Measurements from ENCODE around the gene IL34. TPM values are rescaled to one million over a fixed set of nuclear protein-coding genes. Genes with fewer than 3 reads are reported as not detected.

IL34 gene
- total RNA-seq, 1 donor from 2014 or later, result 6.1 TPM

GRCh38 chr16:70675851-70676513, 29.6 kb downstream of the IL34 start:
- Histone ChIP-seq H3K4me1 (peaks cover 9% of the 10 kb centered on the region), H3K4me3 (no peak overlapping the region), H3K27ac (no peak overlapping the region), H3K9me3 (no peaks in the 10 kb centered on the region), H3K36me3 (peaks cover 0 to 86% of the 10 kb centered on the region in 2 donors), H3K27me3 (no peaks in the 10 kb centered on the region)
- DNase-seq (ENCODE audit: extremely low spot score in 2 of 2), result no peak
- TF ChIP-seq CTCF (IDR thresholded peaks at IDR 0.05) (no peak), POLR2AphosphoS5 (IDR thresholded peaks at IDR 0.05; ENCODE audit: insufficient read depth in 1 of 2, low read depth in 1 of 2) (no peak), POLR2A (IDR thresholded peaks at IDR 0.05) (no peak)
- intact Hi-C loops (cut with DNase I), result loop anchor here (5.0 kb wide), 1 partner anchor 96 kb away; no protein-coding TSS in a partner anchor

DNA sequence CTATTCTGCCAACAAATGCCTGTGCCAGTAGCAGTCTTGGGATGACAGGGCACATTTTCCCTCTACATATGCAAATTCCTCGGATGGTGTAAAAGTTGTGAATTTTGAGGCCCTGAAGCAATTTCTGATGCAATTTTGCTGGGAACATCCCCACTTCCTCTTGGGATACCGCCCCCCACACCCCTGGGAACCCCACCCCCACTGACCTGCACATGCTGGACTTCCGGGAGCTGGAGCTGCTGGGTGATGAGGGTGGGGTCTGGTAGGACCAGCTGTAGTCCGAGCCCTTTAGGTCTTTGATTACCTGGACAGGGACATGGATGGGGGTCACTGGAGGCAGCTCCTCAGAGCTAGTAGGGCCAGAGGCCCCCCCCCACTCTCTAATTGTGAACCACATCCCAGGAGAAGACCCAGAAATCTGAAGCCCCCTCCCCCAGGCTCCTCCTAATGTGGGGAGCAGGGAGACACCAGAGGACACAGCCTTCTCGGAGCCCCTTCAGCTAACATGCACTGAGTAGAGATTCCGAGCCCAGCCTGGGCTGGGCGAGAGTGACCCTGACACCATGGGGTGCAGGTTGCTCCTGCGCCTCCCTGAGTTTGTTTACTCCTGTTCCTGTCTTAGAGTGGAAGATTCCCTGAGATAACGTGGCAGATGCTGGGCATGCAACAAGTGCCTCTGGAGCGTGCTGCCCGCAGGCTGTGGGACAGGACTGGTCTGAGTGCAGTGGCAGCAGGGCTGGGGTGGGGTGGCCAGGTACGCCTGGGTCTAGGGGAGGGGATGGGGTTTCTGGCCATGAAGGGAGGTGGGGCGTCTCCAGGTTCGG, 30.5 kb downstream of the IL34 start:
- no peak for DNase-seq (ENCODE audit: extremely low spot score in 2 of 2)
- Histone ChIP-seq H3K4me3 (no peak overlapping the region), H3K9me3 (no peaks in the 10 kb centered on the region), H3K36me3 (peaks cover 0 to 77% of the 10 kb centered on the region in 2 donors), H3K4me1 (peaks cover 18% of the 10 kb centered on the region), H3K27ac (no peak overlapping the region), H3K27me3 (no peaks in the 10 kb centered on the region)
- intact Hi-C loops (cut with DNase I), result loop anchor here (5.0 kb wide), 1 partner anchor 95 kb away; no protein-coding TSS in a partner anchor
- TF ChIP-seq POLR2AphosphoS5 (IDR thresholded peaks at IDR 0.05; ENCODE audit: insufficient read depth in 1 of 2, low read depth in 1 of 2), result no peak
- no peak for TF ChIP-seq CTCF (IDR thresholded peaks at IDR 0.05)
- TF ChIP-seq POLR2A (IDR thresholded peaks at IDR 0.05), result no peak

DNA sequence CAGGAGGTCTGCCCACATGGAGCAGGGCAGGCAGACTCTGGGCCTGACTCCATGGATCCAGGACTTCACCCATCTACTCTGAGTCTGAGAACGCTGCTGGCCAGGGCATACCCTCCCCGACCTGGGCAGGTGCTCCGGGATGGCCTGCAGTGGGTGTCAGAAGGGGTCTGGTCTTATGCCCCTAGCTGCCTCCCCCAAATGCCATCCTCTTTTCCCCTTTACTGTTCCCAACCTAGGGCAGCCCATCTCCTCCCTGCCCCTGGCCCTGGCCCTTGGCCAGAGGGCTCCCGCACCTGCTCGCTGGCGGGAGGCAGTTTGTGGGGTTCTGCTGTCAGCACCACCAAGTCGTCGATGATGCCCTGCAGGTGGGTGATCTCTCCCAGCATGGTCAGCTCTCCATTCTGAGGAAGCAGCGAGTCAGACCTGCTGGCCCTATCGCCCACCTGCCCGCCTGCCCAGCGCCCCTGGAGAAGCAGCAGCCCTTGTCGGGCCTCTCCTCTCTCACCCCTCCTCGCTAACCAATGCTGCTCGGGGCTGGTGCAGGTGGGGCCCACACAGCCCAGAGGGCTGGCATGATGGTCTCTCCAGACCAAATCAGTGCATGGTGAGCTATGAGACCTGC, 31.3 kb downstream of the IL34 start:
- DNase-seq (ENCODE audit: extremely low spot score in 2 of 2), result no peak
- Histone ChIP-seq H3K27ac (no peak overlapping the region), H3K4me3 (no peak overlapping the region), H3K36me3 (peaks cover 0 to 72% of the 10 kb centered on the region in 2 donors), H3K4me1 (peaks cover 25% of the 10 kb centered on the region), H3K27me3 (no peaks in the 10 kb centered on the region), H3K9me3 (no peaks in the 10 kb centered on the region)
- TF ChIP-seq POLR2AphosphoS5 (IDR thresholded peaks at IDR 0.05; ENCODE audit: insufficient read depth in 1 of 2, low read depth in 1 of 2) (no peak), POLR2A (IDR thresholded peaks at IDR 0.05) (no peak), CTCF (IDR thresholded peaks at IDR 0.05) (no peak)
- intact Hi-C loops (cut with DNase I), result loop anchor here (5.0 kb wide), 1 partner anchor 95 kb away; no protein-coding TSS in a partner anchor

- peaks cover 32% of the 10 kb centered on the region for H3K4me1 ChIP-seq
- no peaks in the 10 kb centered on the region for H3K9me3 ChIP-seq
- no peak for TF ChIP-seq POLR2A (IDR thresholded peaks at IDR 0.05)
- TF ChIP-seq POLR2AphosphoS5 (IDR thresholded peaks at IDR 0.05; ENCODE audit: insufficient read depth in 1 of 2, low read depth in 1 of 2), result no peak
- no peak for TF ChIP-seq CTCF (IDR thresholded peaks at IDR 0.05)
- H3K27ac ChIP-seq, result peak overlapping the region; percentile 92
- peaks cover 0 to 66% of the 10 kb centered on the region in 2 donors for H3K36me3 ChIP-seq
- no peak overlapping the region for H3K4me3 ChIP-seq
- intact Hi-C loops (cut with DNase I), result loop anchor here (5.0 kb wide), 1 partner anchor 94 kb away; no protein-coding TSS in a partner anchor
- H3K27me3 ChIP-seq, result no peaks in the 10 kb centered on the region
- no peak for DNase-seq (ENCODE audit: extremely low spot score in 2 of 2)
Observed at GRCh38 chr16:70678121-70678897, 31.9 kb downstream of the IL34 start.

All from vagina (tissue), 2 donors.